Neural cell (in vitro differentiated cells): ENCODE data around the gene ARHGAP24. TPM values are rescaled to one million over a fixed set of nuclear protein-coding genes. Genes with fewer than 3 reads are reported as not detected.

Experiments used
- H2AFZ ChIP-seq: fragments of 200-600, 300-800 bp; sonication (generic), shearing (Covaris generic); 2 replicates; pipeline ENCODE4 v1.6.0; 2014; ENCODE audit warnings: low read depth, mild to moderate bottlenecking, antibody characterized with exemption, low read length, moderate library complexity
- H3F3A ChIP-seq: fragments of 200-600 bp; shearing (Covaris generic); 2 replicates; pipeline ENCODE4 v1.6.1; 2016; ENCODE audit warnings: mild to moderate bottlenecking, moderate library complexity, mixed read lengths, antibody characterized with exemption, low read length; ENCODE audit not compliant: insufficient read depth, poor library complexity, severe bottlenecking
- H3K27ac ChIP-seq: fragments of 200-600, 300-800 bp; sonication (generic), shearing (Covaris generic); 2 replicates; pipeline ENCODE4 v1.5.1; 2014; ENCODE audit warnings: mild to moderate bottlenecking, low read length, moderate library complexity
- H3K27me3 ChIP-seq: fragments of 300-800, 200-600 bp; sonication (generic), shearing (Covaris generic); 2 replicates; pipeline ENCODE4 v1.6.0; 2014; ENCODE audit warnings: mild to moderate bottlenecking, low read depth, low read length, moderate library complexity; ENCODE audit not compliant: insufficient read depth
- H3K36me3 ChIP-seq: fragments of 300-800, 200-600 bp; sonication (generic), shearing (Covaris generic); 2 replicates; pipeline ENCODE4 v1.5.1; 2014; ENCODE audit warnings: mild to moderate bottlenecking, antibody characterized with exemption, low read length, moderate library complexity; ENCODE audit not compliant: insufficient read depth
- H3K4me2 ChIP-seq: fragments of 300-800, 200-600 bp; sonication (generic), shearing (Covaris generic); 2 replicates; pipeline ENCODE4 v1.6.0; 2014; ENCODE audit warnings: mild to moderate bottlenecking, low read length
- H3K4me3 ChIP-seq: fragments of 300-800, 200-600 bp; sonication (generic), shearing (Covaris generic); 2 replicates; pipeline ENCODE4 v1.5.1; 2014; ENCODE audit warnings: mild to moderate bottlenecking, low read length, moderate library complexity
- H3K79me2 ChIP-seq: fragments of 200-600 bp; shearing (Covaris generic); replicated peaks from 2 replicates; pipeline ENCODE4 v1.6.0; 2014; ENCODE audit warnings: mild to moderate bottlenecking, low read length, moderate library complexity; ENCODE audit not compliant: insufficient read depth
- H3K9ac ChIP-seq: fragments of 300-800, 200-600 bp; sonication (generic), shearing (Covaris generic); 2 replicates; pipeline ENCODE4 v1.6.1; 2016; ENCODE audit warnings: mild to moderate bottlenecking, low read length, mixed read lengths
- H3K9me2 ChIP-seq: fragments of 200-600 bp; shearing (Covaris generic); 2 replicates; pipeline ENCODE4 v1.6.1; 2016; ENCODE audit warnings: mild to moderate bottlenecking, low read length, mixed read lengths; ENCODE audit not compliant: insufficient read depth
- H3K9me3 ChIP-seq: fragments of 200-600, 300-800 bp; sonication (generic), shearing (Covaris generic); 2 replicates; pipeline ENCODE4 v1.6.1; 2016; ENCODE audit warnings: mild to moderate bottlenecking, mixed run types, low read length, moderate library complexity, mixed read lengths
- H4K20me1 ChIP-seq: fragments of 200-600 bp; shearing (Covaris generic); 2 replicates; pipeline ENCODE4 v1.6.1; 2016; ENCODE audit warnings: mild to moderate bottlenecking, mixed run types; ENCODE audit not compliant: insufficient read depth
- EP300 ChIP-seq: fragments of 450-650 bp; conservative IDR thresholded peaks from 2 replicates; pipeline ENCODE4 v1.6.1; 2014; ENCODE audit warnings: antibody characterized with exemption, mild to moderate bottlenecking, moderate library complexity; ENCODE audit not compliant: poor library complexity, severe bottlenecking
- EZH2 ChIP-seq: fragments of 200-600, 300-800 bp; shearing (Covaris generic), sonication (generic); IDR thresholded peaks from 2 replicates; pipeline ENCODE4 v1.6.1; 2014; ENCODE audit warnings: antibody characterized with exemption, low read length, borderline replicate concordance, mild to moderate bottlenecking; ENCODE audit not compliant: insufficient read depth, poor library complexity, severe bottlenecking
- MXI1 ChIP-seq: fragments of 450-650 bp; conservative IDR thresholded peaks from 2 replicates; pipeline ENCODE4 v1.6.1; 2014; ENCODE audit warnings: antibody characterized with exemption, mild to moderate bottlenecking; ENCODE audit not compliant: poor library complexity, severe bottlenecking
- POLR2AphosphoS5 ChIP-seq: IDR thresholded peaks from 2 replicates; pipeline ENCODE4 v1.6.1; 2012
- RAD21 ChIP-seq: fragments of 450-650 bp; conservative IDR thresholded peaks from 2 replicates; pipeline ENCODE4 v1.6.1; 2014; ENCODE audit warnings: antibody characterized with exemption, mild to moderate bottlenecking, moderate library complexity
- SMC3 ChIP-seq: fragments of 450-650 bp; conservative IDR thresholded peaks from 2 replicates; pipeline ENCODE4 v1.6.1; 2014; ENCODE audit warnings: antibody characterized with exemption, mild to moderate bottlenecking, moderate library complexity; ENCODE audit not compliant: poor library complexity
- TAF1 ChIP-seq: IDR thresholded peaks from 2 replicates; pipeline ENCODE4 v1.6.1; 2012; ENCODE audit warnings: low read depth
- polyA plus RNA-seq: library from polyadenylated mRNA; depleted of rRNA; stranded (reverse); fragments of >200 nt; gene quantifications from 2 replicates; pipeline ENCODE4 v1.2.3, GENCODE V29; 2014
- TF ChIP-seq, protein P1 (sequence below): IDR thresholded peaks from 2 replicates; pipeline ENCODE4 v1.6.1; 2012; ENCODE audit warnings: borderline replicate concordance
- TF ChIP-seq, protein P2 (sequence below): fragments of 450-650 bp; IDR thresholded peaks from 2 replicates; pipeline ENCODE4 v1.5.1; 2014; ENCODE audit warnings: antibody characterized with exemption, mild to moderate bottlenecking, moderate library complexity; ENCODE audit not compliant: poor library complexity, severe bottlenecking

The ARHGAP24 gene
- polyA plus RNA-seq, 1 donor from 2014 or later, result 2.9 TPM

DNA sequence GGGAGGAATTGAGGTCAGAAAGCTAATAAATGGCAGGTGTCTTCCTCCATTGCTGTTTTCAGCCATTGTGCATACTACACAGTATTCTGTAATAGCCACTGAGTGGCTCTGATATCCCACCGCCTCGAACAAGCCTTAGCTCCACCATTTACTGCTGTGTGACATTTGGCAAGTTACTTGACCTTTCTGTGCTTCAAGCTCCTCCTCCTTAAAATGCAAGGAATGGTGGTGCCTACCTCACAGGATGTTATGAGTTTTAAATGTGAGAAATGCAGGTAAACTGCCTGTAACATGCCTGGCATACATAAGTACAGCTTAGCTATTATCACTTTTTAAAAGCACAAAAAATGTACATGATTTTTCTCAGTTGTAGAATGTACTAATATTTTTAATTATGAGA, 464.0 kb downstream of the ARHGAP24 start:
- H3K27me3 ChIP-seq, result no peaks in the 10 kb centered on the region
- H3K36me3 ChIP-seq, result no peaks in the 10 kb centered on the region
- no peaks in the 10 kb centered on the region for H4K20me1 ChIP-seq
- H3K79me2 ChIP-seq, result no peaks in the 10 kb centered on the region
- H3K4me2 ChIP-seq, result no peak overlapping the region
- H3F3A ChIP-seq, result no peaks in the 10 kb centered on the region
- H3K9me2 ChIP-seq, result no peaks in the 10 kb centered on the region
- H3K4me3 ChIP-seq, result no peak overlapping the region
- H3K27ac ChIP-seq, result no peak overlapping the region
- no peak overlapping the region for H2AFZ ChIP-seq
- H3K9ac ChIP-seq, result no peak overlapping the region
- H3K9me3 ChIP-seq, result no peaks in the 10 kb centered on the region
- TF ChIP-seq EZH2, result no peak
- no peak for TF ChIP-seq EP300
- no peak for TF ChIP-seq MXI1
- TF ChIP-seq TAF1, result no peak
- TF ChIP-seq, protein P1, sequence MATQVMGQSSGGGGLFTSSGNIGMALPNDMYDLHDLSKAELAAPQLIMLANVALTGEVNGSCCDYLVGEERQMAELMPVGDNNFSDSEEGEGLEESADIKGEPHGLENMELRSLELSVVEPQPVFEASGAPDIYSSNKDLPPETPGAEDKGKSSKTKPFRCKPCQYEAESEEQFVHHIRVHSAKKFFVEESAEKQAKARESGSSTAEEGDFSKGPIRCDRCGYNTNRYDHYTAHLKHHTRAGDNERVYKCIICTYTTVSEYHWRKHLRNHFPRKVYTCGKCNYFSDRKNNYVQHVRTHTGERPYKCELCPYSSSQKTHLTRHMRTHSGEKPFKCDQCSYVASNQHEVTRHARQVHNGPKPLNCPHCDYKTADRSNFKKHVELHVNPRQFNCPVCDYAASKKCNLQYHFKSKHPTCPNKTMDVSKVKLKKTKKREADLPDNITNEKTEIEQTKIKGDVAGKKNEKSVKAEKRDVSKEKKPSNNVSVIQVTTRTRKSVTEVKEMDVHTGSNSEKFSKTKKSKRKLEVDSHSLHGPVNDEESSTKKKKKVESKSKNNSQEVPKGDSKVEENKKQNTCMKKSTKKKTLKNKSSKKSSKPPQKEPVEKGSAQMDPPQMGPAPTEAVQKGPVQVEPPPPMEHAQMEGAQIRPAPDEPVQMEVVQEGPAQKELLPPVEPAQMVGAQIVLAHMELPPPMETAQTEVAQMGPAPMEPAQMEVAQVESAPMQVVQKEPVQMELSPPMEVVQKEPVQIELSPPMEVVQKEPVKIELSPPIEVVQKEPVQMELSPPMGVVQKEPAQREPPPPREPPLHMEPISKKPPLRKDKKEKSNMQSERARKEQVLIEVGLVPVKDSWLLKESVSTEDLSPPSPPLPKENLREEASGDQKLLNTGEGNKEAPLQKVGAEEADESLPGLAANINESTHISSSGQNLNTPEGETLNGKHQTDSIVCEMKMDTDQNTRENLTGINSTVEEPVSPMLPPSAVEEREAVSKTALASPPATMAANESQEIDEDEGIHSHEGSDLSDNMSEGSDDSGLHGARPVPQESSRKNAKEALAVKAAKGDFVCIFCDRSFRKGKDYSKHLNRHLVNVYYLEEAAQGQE, result no peak
- TF ChIP-seq RAD21, result no peak
- no peak for TF ChIP-seq POLR2AphosphoS5
- TF ChIP-seq, protein P2, sequence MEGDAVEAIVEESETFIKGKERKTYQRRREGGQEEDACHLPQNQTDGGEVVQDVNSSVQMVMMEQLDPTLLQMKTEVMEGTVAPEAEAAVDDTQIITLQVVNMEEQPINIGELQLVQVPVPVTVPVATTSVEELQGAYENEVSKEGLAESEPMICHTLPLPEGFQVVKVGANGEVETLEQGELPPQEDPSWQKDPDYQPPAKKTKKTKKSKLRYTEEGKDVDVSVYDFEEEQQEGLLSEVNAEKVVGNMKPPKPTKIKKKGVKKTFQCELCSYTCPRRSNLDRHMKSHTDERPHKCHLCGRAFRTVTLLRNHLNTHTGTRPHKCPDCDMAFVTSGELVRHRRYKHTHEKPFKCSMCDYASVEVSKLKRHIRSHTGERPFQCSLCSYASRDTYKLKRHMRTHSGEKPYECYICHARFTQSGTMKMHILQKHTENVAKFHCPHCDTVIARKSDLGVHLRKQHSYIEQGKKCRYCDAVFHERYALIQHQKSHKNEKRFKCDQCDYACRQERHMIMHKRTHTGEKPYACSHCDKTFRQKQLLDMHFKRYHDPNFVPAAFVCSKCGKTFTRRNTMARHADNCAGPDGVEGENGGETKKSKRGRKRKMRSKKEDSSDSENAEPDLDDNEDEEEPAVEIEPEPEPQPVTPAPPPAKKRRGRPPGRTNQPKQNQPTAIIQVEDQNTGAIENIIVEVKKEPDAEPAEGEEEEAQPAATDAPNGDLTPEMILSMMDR, result no peak
- TF ChIP-seq SMC3, result no peak

DNA sequence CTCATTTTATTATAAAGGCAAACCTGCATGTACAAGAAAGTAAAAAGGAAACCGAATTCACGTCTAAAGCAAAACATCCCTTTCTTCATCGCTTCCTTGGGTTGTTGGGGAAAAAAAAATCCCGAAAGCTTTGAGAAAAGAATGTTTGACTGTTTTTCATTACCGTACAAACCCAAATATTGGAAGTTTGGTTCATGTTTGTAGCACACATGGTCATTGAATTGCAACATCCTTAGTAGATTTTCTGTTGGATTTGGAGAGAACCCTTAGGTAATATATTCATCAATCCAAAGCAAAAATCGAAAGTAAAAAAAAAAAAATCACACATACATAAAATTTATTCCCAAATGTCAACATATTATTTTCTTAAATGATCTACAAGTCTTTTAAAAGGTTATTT, 464.6 kb downstream of the ARHGAP24 start:
- Histone ChIP-seq H3K79me2 (no peaks in the 10 kb centered on the region), H3K9me3 (no peaks in the 10 kb centered on the region), H2AFZ (no peak overlapping the region), H3K9me2 (no peaks in the 10 kb centered on the region), H3K9ac (no peak overlapping the region), H4K20me1 (no peaks in the 10 kb centered on the region), H3K27me3 (no peaks in the 10 kb centered on the region), H3K4me3 (no peak overlapping the region), H3K36me3 (no peaks in the 10 kb centered on the region), H3K27ac (no peak overlapping the region), H3F3A (no peaks in the 10 kb centered on the region), H3K4me2 (no peak overlapping the region)
- TF ChIP-seq MXI1 (no peak), TAF1 (no peak), RAD21 (no peak), SMC3 (no peak), POLR2AphosphoS5 (no peak), EZH2 (no peak), EP300 (no peak)
- TF ChIP-seq, protein P1, result no peak
- TF ChIP-seq, protein P2, result no peak
